ENCODE results near the gene APOC4.

Gene APOC4, protein sequence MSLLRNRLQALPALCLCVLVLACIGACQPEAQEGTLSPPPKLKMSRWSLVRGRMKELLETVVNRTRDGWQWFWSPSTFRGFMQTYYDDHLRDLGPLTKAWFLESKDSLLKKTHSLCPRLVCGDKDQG

DNA sequence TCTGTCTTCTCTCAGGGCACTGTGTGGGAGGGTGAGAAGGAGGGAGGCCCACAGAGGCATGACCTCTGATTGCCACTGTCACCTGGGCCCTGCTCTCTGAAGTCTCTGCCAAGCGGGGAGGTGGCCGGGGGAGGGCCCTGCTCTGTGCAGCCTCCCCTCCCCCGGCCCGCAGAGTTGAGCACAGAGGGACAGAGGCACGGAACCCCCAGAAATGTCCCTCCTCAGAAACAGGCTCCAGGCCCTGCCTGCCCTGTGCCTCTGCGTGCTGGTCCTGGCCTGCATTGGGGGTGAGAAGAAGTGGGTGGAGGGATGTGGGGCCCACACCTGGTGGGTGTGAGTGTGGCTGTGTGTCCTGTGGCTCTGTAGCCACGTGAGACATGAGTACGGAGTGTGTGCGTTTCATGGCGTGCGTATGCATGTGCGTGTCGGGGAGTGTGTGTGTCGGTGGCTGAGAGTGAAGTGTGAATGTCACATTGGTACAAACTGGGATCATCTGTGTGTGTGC lies at the start of gene APOC4:
APOC4 (plus strand) TSS at position 171 of the 505 bp plus-strand sequence; CDS start at position 212, 41 bp downstream.
- Mint-ChIP-seq H3K27me3 (peaks cover 17% of the 10 kb centered on the region), H3K9me3 (no peaks in the 10 kb centered on the region), H3K27ac (ENCODE audit: low read depth) (no peak within 1 kb of the TSS), H3K4me3 (no peak within 1 kb of the TSS), H3K36me3 (ENCODE audit: insufficient read depth) (peaks cover 2% of the 10 kb centered on the region), H3K4me1 (peaks cover 5% of the 10 kb centered on the region)
- DNase-seq (ENCODE audit: low spot score in 2 of 2) (no peak), ATAC-seq (replicated peaks; ENCODE audit: extremely low read depth, poor library complexity, severe bottlenecking) (no peak)

DNA sequence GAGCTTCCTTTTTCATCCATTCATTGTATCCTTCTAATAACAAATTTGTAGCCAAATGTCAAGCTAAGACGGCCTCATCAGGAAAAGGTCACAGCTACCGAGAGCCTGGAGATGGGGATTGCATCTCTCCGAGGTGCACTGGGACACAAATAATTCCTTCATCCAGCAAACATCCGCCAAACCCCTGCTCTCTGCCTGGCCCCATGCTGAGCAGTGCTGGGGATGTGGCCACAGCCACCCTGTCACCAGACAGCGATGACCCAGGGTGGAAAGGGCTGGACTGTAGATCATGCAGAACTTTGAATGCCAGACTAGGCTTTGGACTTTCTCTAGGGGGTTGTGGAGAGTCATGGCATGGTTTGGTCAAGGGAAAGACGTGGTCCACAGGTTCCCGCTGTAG lies 49.1 kb upstream of the APOC4 start:
- H3K4me1 Mint-ChIP-seq = peaks cover 35% of the 10 kb centered on the region
- ATAC-seq (replicated peaks; ENCODE audit: extremely low read depth, poor library complexity, severe bottlenecking) = no peak
- H3K9me3 Mint-ChIP-seq = no peaks in the 10 kb centered on the region
- no peaks in the 10 kb centered on the region for H3K27me3 Mint-ChIP-seq
- DNase-seq (ENCODE audit: low spot score in 2 of 2) = no peak
- peak overlapping the region; percentile 5 for H3K27ac Mint-ChIP-seq (ENCODE audit: low read depth)
- peak overlapping the region; percentile 77 for H3K4me3 Mint-ChIP-seq
- peaks cover 37% of the 10 kb centered on the region for H3K36me3 Mint-ChIP-seq (ENCODE audit: insufficient read depth)

DNA sequence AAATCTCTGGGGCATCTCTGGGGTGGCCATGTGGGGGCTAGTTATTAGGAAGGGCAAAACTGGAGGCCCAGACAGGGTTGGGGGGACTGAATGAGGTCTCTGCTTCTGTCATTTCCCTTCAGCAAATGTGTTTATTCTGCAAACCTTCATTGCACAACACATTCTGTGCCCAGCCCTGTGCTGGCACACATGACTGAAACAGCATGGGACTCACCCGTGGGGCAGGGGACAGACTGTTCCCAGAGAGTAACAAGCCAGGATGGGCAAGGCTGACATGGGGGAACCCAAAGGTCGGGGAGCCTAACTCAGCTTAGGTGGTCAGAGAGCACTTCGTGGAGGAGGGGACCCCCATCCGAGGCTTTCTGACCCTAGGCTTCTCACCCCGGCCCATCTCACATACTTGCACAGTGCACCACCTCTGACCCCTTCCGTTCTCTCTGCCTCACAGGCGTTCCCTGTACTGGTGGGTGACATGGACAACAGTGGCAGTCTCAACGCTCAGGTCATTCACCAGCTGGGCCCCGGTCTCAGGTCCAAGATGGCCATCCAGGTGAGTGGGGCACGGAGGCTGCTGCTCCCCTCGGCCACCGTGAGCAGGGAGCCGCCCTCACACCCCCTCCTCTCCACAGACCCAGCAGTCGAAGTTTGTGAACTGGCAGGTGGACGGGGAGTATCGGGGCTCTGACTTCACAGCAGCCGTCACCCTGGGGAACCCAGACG lies 48.5 kb upstream of the APOC4 start:
- no peaks in the 10 kb centered on the region for H3K27me3 Mint-ChIP-seq
- ATAC-seq (replicated peaks; ENCODE audit: extremely low read depth, poor library complexity, severe bottlenecking) = no peak
- H3K4me3 Mint-ChIP-seq = peak overlapping the region; percentile 77
- no peak for DNase-seq (ENCODE audit: low spot score in 2 of 2)
- no peaks in the 10 kb centered on the region for H3K9me3 Mint-ChIP-seq
- H3K27ac Mint-ChIP-seq (ENCODE audit: low read depth) = peak overlapping the region; percentile 5
- H3K36me3 Mint-ChIP-seq (ENCODE audit: insufficient read depth) = peaks cover 39% of the 10 kb centered on the region
- H3K4me1 Mint-ChIP-seq = peaks cover 35% of the 10 kb centered on the region

DNA sequence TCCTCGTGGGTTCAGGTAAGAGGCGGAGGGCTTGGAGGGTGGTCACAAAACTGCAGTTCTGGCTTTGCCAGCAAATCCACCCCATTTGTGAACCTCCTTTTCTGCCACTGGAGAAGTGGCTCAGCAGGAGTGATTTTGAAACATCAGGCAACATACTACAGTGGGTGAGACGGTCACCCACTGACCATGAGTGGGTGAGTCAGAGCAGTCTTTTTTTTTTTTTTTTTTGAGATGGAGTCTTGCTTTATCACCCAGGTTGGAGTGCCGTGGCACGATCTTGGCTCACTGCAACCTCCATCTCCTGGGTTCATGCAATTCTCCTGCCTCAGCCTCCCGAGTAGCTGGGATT lies 48.0 kb upstream of the APOC4 start:
- peaks cover 39% of the 10 kb centered on the region for H3K36me3 Mint-ChIP-seq (ENCODE audit: insufficient read depth)

DNA sequence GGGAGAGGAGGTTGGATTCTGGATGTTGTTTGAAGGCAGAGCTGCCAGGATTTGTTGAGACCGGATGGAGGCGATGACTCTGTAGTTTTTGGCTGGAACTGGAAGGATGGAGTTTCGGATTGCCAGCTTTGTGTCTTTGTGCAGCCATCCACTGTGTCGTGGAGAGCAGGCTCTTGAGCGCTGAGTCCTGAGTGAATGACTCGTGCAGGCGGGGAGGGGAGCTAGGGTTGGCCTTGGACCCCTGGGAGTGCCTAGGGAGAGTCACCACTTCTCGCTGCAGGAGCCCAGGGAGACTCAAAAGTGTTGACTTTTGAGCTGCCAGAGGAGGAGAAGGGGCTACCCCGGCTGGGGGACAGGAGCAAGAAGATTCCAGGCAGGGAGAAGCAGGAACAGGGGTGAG lies 47.1 kb upstream of the APOC4 start:
- ATAC-seq (replicated peaks; ENCODE audit: extremely low read depth, poor library complexity, severe bottlenecking) (no peak), DNase-seq (ENCODE audit: low spot score in 2 of 2) (no peak)
- H3K4me1 Mint-ChIP-seq = peaks cover 29% of the 10 kb centered on the region
- H3K27ac Mint-ChIP-seq (ENCODE audit: low read depth) = no peak overlapping the region
- peaks cover 40% of the 10 kb centered on the region for H3K36me3 Mint-ChIP-seq (ENCODE audit: insufficient read depth)
- no peaks in the 10 kb centered on the region for H3K27me3 Mint-ChIP-seq
- H3K9me3 Mint-ChIP-seq = no peaks in the 10 kb centered on the region
- no peak overlapping the region for H3K4me3 Mint-ChIP-seq

More for the DNA sequence above, 48.0 kb upstream of the APOC4 start:
- Mint-ChIP-seq H3K27me3 (no peaks in the 10 kb centered on the region), H3K9me3 (no peaks in the 10 kb centered on the region), H3K4me1 (peaks cover 33% of the 10 kb centered on the region), H3K4me3 (no peak overlapping the region), H3K27ac (ENCODE audit: low read depth) (no peak overlapping the region)
- ATAC-seq (replicated peaks; ENCODE audit: extremely low read depth, poor library complexity, severe bottlenecking) = no peak
- DNase-seq (ENCODE audit: low spot score in 2 of 2) = no peak

DNA sequence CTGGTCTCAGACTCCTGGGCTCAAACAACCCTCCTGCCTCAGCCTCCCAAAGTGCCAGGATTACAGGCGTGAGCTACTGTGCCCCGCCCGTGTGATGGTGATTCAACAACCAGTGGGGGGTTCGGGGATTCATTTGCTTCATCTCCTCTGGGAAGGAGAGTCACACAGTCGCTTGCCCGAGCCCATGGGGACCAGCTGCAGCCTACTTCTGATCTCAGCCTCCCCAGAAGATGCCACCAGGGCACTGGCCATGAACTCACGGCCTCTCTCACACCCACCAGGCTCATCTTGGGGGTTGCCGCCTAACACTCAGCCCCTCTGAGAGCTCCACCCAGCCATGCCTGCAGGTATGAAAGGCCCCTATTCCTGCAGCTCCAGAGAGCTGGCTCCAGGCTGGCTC lies 44.2 kb upstream of the APOC4 start:
- Mint-ChIP-seq H3K36me3 (ENCODE audit: insufficient read depth) (peaks cover 33% of the 10 kb centered on the region), H3K27me3 (no peaks in the 10 kb centered on the region), H3K4me1 (peaks cover 10% of the 10 kb centered on the region), H3K27ac (ENCODE audit: low read depth) (no peak overlapping the region), H3K9me3 (no peaks in the 10 kb centered on the region), H3K4me3 (no peak overlapping the region)
- DNase-seq (ENCODE audit: low spot score in 2 of 2) (no peak), ATAC-seq (replicated peaks; ENCODE audit: extremely low read depth, poor library complexity, severe bottlenecking) (no peak)

DNA sequence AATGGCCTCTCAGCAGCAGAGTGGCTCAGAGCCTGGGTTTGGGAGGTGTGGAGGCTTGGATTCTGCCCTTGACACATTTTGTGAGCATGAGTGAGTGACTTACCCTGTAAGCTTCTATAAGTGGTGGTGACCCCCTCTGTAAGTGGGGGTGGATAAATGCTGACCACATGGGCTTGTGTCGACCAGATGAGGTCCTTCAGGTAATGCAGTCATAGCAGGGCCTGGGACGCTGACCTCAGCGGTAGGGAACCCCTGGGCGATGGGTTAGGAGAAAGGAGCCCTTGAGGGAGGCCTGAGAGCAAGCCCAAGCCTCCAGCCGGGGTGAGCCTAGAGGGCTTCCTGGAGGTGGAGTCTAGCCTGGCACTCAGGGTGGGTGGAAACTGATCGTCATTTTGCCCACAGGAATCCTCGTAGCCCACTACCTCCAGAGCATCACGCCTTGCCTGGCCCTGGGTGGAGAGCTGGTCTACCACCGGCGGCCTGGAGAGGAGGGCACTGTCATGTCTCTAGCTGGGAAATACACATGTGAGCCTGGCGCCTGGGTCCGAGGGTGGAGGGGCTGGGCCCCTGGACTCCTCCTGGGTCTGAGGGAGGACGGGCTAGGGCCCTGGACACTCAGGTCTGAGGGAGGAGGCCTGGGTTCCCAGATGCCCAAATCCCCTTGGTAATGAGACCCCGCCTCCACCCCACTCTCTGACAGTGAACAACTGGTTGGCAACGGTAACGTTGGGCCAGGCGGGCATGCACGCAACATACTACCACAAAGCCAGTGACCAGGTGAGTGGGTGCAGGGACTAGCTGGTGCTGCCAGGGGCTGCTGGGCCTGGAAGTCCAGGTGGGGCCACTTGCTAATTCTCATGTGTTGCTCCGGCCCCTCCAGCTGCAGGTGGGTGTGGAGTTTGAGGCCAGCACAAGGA lies 41.5 kb upstream of the APOC4 start:
- no peak overlapping the region for H3K27ac Mint-ChIP-seq (ENCODE audit: low read depth)
- peaks cover 26% of the 10 kb centered on the region for H3K36me3 Mint-ChIP-seq (ENCODE audit: insufficient read depth)
- no peak for DNase-seq (ENCODE audit: low spot score in 2 of 2)
- no peaks in the 10 kb centered on the region for H3K4me1 Mint-ChIP-seq
- peaks cover 7% of the 10 kb centered on the region for H3K27me3 Mint-ChIP-seq
- no peak overlapping the region for H3K4me3 Mint-ChIP-seq
- H3K9me3 Mint-ChIP-seq = no peaks in the 10 kb centered on the region
- no peak for ATAC-seq (replicated peaks; ENCODE audit: extremely low read depth, poor library complexity, severe bottlenecking)

DNA sequence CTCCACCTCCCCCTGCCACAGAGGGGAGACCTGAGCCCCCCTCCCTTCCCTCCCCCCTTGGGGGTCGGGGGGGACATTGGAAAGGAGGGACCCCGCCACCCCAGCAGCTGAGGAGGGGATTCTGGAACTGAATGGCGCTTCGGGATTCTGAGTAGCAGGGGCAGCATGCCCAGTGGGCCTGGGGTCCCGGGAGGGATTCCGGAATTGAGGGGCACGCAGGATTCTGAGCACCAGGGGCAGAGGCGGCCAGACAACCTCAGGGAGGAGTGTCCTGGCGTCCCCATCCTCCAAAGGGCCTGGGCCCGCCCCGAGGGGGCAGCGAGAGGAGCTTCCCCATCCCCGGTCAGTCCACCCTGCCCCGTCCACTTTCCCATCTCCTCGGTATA lies 38.8 kb upstream of the APOC4 start:
- H3K27ac Mint-ChIP-seq (ENCODE audit: low read depth) = no peak overlapping the region
- no peak for ATAC-seq (replicated peaks; ENCODE audit: extremely low read depth, poor library complexity, severe bottlenecking)
- H3K9me3 Mint-ChIP-seq = no peaks in the 10 kb centered on the region
- H3K36me3 Mint-ChIP-seq (ENCODE audit: insufficient read depth) = peaks cover 17% of the 10 kb centered on the region
- no peak for DNase-seq (ENCODE audit: low spot score in 2 of 2)
- H3K4me1 Mint-ChIP-seq = peaks cover 6% of the 10 kb centered on the region
- H3K4me3 Mint-ChIP-seq = no peak overlapping the region
- H3K27me3 Mint-ChIP-seq = peaks cover 29% of the 10 kb centered on the region

DNA sequence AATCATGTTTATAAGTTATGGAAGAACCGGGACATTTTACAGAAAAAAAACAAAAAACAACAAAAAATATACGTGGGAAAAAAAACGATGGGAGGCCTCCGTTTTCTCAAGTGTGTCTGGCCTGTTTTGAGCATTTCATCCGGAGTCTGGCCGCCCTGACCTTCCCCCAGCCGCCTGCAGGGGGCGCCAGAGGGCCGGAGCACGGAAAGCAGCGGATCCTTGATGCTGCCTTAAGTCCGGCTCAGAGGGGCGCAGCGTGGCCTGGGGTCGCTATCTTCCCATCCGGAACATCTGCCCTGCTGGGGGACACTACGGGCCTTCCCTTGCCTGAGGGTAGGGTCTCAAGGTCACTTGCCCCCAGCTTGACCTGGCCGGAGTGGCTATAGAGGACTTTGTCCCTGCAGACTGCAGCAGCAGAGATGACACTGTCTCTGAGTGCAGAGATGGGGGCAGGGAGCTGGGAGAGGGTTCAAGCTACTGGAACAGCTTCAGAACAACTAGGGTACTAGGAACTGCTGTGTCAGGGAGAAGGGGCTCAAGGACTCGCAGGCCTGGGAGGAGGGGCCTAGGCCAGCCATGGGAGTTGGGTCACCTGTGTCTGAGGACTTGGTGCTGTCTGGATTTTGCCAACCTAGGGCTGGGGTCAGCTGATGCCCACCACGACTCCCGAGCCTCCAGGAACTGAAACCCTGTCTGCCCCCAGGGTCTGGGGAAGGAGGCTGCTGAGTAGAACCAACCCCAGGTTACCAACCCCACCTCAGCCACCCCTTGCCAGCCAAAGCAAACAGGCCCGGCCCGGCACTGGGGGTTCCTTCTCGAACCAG lies 38.2 kb upstream of the APOC4 start:
- peaks cover 16% of the 10 kb centered on the region for H3K36me3 Mint-ChIP-seq (ENCODE audit: insufficient read depth)

DNA sequence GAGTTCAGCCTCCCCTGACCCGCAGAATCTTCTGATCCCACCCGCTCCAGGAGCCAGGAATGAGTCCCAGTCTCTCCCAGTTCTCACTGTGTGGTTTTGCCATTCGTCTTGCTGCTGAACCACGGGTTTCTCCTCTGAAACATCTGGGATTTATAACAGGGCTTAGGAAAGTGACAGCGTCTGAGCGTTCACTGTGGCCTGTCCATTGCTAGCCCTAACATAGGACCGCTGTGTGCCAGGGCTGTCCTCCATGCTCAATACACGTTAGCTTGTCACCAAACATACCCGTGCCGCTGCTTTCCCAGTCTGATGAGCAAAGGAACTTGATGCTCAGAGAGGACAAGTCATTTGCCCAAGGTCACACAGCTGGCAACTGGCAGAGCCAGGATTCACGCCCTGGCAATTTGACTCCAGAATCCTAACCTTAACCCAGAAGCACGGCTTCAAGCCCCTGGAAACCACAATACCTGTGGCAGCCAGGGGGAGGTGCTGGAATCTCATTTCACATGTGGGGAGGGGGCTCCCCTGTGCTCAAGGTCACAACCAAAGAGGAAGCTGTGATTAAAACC lies 37.5 kb upstream of the APOC4 start:
- Mint-ChIP-seq H3K27ac (ENCODE audit: low read depth) (no peak overlapping the region), H3K9me3 (no peaks in the 10 kb centered on the region), H3K36me3 (ENCODE audit: insufficient read depth) (peaks cover 15% of the 10 kb centered on the region), H3K4me1 (peaks cover 6% of the 10 kb centered on the region), H3K27me3 (peaks cover 29% of the 10 kb centered on the region), H3K4me3 (no peak overlapping the region)
- DNase-seq (ENCODE audit: low spot score in 2 of 2) (no peak), ATAC-seq (replicated peaks; ENCODE audit: extremely low read depth, poor library complexity, severe bottlenecking) (no peak)

More for the DNA sequence above, 38.2 kb upstream of the APOC4 start:
- no peaks in the 10 kb centered on the region for H3K9me3 Mint-ChIP-seq
- no peak overlapping the region for H3K4me3 Mint-ChIP-seq
- peaks cover 6% of the 10 kb centered on the region for H3K4me1 Mint-ChIP-seq
- DNase-seq (ENCODE audit: low spot score in 2 of 2) (peak; percentile 53 to 74), ATAC-seq (replicated peaks; ENCODE audit: extremely low read depth, poor library complexity, severe bottlenecking) (peak; percentile 64)
- no peak overlapping the region for H3K27ac Mint-ChIP-seq (ENCODE audit: low read depth)
- H3K27me3 Mint-ChIP-seq = peaks cover 29% of the 10 kb centered on the region

DNA sequence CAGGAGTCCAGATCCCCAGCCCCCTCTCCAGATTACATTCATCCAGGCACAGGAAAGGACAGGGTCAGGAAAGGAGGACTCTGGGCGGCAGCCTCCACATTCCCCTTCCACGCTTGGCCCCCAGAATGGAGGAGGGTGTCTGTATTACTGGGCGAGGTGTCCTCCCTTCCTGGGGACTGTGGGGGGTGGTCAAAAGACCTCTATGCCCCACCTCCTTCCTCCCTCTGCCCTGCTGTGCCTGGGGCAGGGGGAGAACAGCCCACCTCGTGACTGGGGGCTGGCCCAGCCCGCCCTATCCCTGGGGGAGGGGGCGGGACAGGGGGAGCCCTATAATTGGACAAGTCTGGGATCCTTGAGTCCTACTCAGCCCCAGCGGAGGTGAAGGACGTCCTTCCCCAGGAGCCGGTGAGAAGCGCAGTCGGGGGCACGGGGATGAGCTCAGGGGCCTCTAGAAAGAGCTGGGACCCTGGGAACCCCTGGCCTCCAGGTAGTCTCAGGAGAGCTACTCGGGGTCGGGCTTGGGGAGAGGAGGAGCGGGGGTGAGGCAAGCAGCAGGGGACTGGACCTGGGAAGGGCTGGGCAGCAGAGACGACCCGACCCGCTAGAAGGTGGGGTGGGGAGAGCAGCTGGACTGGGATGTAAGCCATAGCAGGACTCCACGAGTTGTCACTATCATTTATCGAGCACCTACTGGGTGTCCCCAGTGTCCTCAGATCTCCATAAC lies 36.4 kb upstream of the APOC4 start, which contains the start of gene APOE:
APOE (plus strand) TSS at position 360 of the 724 bp plus-strand sequence. CDS start 829 bp downstream, outside the sequence.
- DNase-seq (ENCODE audit: low spot score in 2 of 2) (no peak), ATAC-seq (replicated peaks; ENCODE audit: extremely low read depth, poor library complexity, severe bottlenecking) (no peak)
- Mint-ChIP-seq H3K27ac (ENCODE audit: low read depth) (no peak within 1 kb of the TSS), H3K9me3 (no peaks in the 10 kb centered on the region), H3K4me3 (no peak within 1 kb of the TSS), H3K4me1 (peaks cover 6% of the 10 kb centered on the region), H3K27me3 (peaks cover 29% of the 10 kb centered on the region), H3K36me3 (ENCODE audit: insufficient read depth) (peaks cover 15% of the 10 kb centered on the region)
